RPMI7951 (cell line): ENCODE measurements around the gene DUSP10. TPM values are rescaled to one million over a fixed set of nuclear protein-coding genes. Genes with fewer than 3 reads are reported as not detected.

Source experiments
- DNase-seq: peaks from one replicate; pipeline ENCODE4 v3.0.0-alpha.2; 2012; ENCODE audit warnings: low read depth
- total RNA-seq: library from RNA; depleted of rRNA; stranded (reverse); fragments of >200 nt; shearing (Covaris generic); gene quantifications from 2 replicates; pipeline ENCODE4 v1.2.3, GENCODE V29; 2014

The DUSP10 gene
- total RNA-seq, 1 experiment from 2014 or later: 35.1 TPM

DNA sequence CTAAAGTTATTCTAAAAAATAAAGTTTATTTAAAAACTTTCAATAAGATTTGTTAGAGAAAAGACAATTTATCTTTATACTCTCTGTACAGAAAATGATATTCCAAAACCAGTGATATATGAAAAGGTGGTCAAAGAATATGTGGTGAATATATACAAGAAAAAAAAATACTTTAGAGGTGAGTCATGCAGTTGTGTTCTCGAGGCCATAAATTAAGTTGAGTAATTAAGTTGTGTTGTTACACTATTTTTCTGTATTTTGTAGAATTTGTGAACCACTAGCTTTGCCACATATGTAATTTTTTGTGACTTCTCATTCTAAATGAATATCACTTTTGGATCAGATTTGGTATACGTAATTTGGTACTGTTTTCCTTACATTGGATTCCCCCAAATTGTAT, 23.6 kb upstream of the DUSP10 start:
- peak; percentile 37 for DNase-seq

DNA sequence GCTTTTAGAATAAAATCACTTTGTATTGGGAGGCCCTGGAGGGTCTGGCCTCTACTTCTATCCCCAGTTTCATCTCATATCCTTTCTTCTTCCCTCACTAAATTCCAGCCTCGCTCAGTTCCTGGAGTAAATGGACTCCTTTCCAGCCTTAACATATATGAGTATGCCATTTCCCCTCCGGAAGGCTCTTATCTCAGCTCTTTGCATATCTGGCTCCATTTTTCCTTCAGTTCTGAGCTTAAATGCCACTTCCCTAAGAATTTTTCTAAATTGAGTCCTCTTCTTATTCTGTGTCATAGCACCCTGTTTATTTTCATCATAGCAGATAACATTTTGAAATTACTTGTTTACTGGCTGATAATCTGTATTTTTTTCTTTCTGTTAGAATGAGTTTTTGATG, 20.2 kb upstream of the DUSP10 start:
- DNase-seq: no peak

DNA sequence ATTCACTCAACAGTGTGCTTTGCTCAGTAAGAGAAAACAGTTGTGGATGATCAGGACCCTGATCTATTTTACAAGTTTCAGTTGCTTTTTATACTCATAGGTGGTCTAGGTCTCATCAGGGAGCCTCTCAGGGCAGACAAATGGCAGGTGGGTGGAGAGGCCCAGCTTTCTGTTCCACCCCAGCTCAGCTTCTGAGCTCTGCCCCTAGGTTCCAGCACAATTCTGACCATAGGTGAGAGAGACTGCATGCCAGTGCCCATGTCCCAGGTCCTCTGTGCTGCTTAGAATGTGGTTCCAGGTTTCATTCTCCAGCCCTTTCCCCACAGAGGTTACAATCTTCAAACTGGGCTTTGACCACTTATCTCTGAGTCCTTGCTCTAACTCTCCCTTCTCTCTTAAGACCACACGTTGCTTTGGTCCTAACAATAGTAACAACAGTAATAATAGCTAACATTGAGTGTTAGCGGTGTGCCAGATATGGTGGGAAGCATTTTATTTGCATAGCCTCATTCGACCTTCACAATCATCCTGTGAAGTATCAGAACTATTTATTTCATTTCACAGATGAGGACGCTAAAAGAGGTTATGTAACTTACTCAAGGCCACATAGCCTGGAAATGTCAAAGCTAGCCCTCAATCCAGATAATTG, 19.6 kb upstream of the DUSP10 start:
- no peak for DNase-seq

DNA sequence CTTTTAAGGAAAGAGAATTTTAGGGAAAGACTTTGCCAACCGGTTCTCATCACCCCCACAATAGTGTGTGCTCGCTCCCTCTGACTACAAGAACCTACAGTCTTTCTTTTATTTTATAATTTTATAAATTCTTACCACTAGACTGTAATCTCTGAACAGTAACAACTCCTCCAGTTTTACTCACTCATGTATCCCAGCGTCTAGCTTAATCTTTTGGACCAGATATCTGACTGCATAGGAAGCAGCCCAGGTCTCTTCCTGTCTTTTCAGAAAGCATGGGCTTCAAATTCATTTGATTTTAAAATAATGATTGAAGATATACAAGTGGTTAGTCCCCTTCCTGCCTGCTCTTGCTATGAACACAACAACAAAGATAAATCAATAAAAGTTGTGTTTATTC, 19.0 kb upstream of the DUSP10 start:
- no peak for DNase-seq

DNA sequence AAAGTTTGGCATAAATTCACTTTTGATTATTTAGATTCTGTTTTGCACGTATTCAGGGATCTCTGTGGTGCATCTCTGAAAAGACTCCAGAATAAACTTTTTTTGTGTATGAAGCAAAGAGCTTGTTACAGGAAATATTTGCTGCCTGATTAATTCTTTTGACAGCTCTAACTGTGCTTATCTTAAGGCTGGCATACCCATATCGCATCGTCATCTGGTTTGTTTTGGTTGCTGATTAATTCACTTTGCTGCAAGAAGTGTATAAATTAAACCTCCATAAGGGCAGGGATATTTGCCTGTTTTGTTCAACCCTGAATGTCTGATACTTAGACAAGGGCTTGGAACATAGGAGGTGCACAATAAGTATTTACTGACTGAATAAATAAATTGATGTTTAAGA, 17.5 kb upstream of the DUSP10 start:
- DNase-seq: no peak

DNA sequence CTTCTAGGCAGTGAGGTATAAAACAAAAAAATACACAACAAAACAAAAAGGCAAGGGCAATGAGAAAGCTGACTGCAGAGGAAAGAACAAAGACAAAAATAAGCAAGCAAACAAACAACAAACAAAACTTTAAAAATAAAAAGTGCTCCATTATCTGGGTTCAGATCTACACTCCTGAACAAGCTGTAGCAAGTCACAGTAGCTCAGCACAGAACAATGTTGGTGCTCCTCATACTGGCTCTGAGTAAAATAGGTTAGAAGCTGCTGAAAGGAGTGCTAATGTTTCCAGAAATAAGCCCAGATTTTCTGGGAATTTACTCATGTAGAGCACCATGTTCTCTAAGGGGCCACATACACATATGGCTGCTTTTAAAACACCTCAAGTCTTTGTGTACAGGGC, 16.6 kb upstream of the DUSP10 start:
- DNase-seq: no peak

DNA sequence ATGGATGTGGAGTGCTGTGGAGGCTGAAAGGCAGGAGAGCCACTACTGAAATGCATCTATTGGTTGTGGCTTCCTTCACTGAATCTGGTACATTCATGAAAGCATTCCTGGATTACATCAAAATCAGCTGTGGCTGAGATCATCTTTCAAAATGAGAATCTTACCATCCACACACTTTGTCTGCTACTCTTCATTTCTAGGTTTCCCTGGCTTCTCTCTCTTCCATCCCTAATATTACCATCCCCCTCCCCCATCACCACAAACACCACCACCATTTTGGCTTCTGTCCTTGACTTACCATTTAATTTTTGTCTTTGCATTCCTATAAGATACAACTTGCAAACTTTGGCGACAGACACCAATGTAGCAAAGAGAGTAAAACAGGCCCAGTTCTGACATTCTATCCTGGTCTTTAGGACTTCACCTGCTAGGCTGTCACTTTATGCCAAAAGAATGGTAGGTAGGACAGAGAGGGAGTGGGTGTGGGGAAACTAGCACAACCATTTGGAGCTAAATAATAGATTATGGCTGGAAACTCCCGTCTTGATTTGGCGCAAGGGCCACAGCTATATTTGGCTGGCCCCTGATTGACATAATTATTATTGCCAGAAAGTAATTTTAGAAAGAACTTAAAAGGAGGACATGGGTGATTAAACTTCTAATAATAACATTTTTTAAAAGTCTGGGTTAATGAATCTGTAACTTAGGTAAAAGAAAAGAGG, 15.1 kb upstream of the DUSP10 start:
- DNase-seq: no peak

DNA sequence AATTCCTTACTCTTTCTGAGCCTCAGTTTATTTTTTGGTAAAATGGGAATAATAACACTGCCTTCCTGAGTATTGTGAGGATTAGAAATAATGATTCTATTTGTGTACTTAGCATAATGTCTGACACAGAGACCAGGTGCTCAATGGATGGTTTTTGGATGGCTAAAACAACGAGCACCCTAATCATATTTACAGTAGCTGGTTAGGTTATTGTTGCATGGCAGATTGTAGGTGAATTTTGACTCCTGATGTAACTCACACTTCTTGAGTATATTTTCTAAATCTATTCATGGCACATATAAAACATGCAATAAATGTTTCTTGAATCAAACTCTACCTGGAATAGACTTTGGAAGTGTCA, 11.9 kb upstream of the DUSP10 start:
- no peak for DNase-seq

DNA sequence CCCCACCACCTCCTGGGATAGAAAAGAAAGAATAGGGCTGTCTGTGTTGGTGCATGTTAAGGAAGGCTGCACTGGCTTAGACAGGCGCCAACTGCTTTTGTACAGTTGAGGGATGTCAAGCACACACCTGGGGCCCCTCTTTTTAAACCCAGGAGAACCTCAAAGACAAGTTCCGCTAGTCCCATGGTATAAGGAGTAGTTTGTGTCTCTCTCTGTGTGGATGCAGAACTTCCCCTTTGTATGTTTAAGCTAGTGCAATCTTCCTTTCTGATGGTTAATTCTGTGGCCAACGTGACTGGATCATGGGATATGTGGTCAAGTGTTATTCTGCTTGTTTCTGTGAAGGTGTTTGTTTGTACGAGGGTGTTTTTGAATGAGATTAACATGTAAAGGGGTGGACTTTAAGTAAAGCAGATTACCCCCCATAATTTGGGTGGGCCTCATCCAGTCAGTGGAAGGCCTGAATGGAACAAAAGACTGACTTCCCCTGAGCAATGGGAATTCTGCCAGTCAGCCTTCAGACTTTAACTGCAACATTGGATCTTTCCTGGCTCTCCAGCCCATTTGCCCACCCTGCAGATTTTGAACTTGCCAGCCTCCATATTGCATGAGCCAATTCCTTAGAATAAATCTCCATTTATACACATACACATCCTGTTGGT, 9.5 kb upstream of the DUSP10 start:
- no peak for DNase-seq

DNA sequence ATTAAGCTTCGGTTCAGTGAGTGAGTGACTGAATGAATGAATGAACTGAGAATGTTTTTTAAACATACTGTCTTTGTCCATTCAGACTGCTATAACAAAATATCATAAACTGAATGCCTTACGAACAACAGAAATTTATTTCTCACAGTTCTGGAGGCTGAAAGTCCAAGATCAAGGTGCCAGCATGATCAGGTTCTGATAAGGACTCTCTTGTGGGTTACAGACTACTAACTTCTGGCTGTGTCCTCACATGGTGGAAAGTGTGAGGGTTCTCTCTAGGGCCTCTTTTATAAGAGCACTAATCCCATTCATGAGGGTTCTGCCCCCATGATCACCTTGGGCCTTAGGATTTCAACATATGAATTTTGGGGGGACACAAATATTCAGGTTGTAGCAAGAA, 7.1 kb upstream of the DUSP10 start:
- DNase-seq: no peak

DNA sequence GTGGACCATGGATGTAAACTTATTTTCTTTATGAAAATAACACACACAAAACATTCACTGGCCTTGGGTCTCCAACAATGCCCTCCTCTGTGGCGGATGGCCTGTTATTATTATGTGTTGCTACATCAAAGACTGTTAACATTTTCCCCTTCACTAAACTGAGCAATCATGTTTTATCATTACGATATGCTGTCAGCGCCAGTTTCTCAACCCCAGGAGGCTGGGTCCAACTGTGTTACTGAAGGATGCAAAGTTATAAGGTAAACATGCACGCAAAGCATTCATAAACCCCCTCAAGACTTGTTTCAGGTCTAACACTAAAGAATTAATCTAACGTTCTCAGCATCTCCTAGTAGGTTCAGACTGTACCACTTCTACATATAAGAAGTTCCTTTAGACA, 6.0 kb upstream of the DUSP10 start:
- no peak for DNase-seq

DNA sequence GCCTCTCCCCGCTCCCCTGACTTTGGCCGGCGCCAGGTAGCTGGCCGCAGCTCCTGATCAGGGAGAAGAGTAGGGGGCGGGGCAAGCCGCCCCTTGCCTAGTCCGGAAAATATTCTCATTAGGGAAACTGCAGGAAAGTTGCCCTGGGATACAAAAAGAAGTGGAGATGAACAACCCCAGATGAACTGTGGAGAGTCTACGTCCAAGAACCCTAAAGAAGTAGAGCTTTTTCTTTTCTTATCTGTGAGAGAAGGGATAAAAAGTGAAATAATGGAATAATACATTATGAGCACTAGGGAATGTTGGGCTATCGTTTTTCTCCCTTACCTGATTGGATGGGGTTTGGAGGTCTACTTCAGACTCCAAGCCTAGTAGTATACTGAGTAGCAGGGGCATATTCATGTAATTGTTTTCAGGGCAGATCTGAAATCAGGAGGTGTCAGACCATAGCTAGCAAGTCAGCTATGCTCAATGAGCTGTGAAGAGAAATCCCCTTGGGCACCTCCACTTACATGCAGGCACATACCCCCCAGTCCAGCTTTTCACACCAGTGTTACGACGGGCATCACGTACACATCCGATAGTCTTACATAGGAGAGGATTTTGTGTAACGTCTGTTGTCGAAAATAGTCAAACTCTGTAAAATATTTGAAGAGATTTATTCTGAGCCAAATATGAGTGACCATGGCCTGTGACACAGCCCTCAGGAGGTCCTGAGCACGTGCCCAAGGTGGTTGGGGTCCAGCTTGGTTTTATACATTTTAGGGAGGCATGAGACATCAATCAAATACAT, 1.7 kb upstream of the DUSP10 start:
- DNase-seq: no peak

DNA sequence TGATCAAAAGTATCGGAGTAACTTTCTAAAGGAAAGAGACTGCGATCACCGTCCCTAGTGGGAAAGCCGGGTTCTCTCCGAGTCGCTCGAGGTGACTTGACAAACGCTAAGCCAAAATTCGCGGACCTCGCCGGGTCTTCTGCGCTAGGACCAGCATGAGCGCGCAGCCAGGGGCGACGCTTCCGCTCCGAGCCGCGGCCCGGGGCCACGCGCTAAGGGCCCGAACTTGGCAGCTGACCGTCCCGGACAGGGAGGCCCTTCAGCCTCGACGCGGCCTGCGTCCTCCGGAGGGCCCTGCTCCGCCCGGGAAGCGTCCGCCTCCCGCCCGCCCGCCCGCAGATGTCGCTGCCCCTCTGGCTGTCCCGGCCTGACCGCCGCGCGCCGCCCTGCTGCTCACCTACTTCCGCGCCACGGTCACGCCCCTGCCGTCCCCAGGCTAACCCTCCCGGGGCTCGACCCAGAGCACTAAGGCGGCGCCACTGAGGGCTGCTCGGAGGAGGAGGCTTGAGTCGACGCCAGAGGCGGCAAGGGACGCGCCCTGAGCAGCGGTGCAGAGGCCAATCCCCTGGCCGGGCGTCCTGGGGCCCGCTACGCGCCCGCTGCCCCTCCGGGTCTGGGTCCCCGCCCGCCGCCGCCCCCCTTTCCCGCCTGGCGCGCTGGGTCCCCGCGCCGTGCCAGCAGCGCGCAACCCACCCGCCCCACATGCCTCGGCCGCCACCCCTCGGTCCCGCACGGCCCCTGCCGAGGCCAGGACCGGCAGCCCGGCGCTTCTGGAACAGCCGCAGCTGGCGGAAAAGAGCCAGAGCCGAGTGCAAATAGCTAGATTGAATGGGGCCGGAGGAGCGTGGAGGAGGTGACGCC, 896 bp upstream of the DUSP10 start:
- DNase-seq: peak; percentile 79

DNA sequence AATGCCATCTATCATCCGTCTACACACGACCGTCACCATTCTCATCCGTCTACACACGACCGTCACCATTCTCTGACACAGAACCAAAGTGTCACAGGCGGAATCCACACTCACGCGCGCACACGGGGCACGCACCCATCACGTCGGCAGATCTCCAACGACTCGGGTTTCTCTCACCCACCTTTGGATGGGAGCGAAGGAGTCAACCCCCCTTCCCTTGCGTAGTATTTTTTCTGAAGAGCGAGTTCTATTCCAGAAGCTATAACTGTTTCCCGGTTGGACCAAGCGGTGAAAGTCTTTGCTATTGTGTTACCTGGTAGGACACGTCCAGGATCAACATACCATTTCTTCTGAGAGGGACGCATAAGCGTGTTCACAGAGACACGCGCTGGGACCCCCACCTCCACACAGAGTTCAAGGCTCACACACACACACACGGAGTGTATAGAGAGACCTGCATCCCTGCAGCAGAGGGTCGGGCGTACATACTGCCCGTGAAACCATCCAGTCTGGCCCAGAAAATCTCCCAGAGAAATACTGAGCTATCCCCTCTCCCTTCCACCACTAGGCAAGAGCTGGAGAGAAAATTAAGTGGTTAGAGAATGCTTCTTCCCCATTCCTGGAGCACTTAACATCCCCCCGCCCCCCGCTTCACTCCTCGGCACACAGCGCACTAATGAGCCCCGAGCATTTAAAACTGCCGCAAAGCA, 741 bp downstream of the DUSP10 start:
- peak; percentile 42 for DNase-seq

DNA sequence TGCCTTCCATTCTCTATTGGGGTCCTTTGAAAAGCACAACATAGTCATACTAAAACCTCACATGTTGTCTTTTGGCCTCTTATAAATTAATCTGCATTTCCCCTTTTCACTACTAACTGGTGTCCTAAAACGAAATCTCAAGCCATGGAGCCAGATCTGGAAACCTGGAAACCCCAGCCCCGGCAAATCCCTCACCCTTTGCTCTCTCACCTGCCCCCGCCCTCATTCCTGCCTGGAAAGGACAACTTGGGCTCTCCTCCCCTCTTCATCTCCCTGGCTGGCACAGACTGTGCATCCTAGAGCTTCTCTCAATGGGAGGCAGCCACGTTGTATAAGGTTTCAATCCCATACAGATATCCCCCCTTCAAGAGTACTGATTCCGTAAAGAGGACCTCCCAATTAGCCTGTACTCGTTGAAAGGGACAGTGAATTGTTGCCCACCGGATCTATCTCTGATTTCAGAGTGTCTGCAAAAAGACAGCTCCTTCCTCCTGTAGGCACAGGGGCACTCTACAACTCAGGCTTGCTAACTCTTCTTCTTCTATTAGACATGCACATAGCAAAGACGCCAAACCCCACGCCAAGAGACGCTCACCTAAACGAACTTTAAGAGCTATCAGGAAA, 1.4 kb downstream of the DUSP10 start:
- DNase-seq: no peak

DNA sequence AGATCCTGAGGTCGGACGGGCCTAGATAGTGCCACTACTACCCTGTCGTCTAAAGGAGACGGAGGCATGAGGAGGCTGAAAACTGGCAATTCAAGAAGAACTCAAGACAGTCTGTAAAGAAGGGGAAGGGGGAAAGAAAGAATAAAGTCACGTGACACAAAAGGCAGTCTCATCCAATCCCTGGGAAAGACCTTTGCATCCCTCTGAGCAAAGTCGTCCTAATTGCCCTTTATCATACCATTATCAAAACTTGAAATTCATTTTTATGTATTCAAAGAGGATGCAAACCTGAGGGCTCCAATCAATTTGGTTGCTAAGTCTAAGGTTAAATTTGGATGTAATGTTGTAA, 2.2 kb downstream of the DUSP10 start:
- DNase-seq: no peak

DNA sequence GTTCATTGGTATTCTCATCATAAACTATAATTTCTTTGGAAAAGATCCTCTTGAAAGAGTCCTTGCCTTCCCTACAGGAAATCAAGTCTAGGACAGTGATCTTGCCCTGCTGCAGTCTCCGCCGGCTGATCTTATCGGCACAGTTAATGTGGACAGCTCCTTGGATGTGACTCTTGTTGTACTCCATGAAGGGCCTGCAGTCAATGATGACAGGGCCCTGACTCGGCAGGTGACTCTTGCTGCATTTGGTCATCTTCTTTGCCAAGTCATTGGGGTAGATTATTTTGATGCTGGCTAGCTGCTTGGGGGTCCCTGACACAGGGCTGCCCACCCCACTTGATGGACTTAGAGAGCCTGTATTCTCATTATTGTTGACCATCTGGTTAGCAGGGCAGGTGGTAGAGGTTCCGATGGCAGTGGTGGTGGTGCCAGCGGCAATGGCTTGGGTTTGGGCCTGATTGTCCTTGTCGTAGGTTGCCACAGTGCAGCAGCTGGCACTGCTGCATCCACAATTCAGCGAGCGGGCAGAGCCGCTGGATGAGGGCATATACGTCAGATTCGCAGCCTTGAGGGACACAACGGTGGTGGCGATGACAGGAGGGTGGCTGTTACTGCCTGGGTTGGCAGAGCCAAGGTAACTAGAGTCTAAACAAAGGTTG, 2.7 kb downstream of the DUSP10 start:
- DNase-seq: no peak

DNA sequence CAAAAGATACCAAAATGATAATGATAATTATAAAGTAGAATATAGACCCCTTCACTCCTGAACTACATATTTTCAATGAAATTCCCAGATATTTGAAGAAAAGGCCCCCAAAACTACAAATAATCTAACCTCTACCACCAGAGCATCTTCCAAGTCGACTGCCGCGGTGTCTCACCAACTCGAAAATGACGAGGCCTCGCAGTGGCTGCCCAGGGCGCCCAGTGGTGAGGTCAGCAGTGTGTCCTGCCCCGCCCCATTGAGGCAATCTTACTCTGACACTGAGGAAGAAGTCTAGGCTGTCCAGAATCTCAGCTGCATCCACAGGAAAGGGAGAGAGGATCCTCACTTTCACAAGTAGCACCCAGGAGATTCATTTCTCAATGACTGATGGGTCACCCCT, 5.2 kb downstream of the DUSP10 start:
- DNase-seq: no peak

DNA sequence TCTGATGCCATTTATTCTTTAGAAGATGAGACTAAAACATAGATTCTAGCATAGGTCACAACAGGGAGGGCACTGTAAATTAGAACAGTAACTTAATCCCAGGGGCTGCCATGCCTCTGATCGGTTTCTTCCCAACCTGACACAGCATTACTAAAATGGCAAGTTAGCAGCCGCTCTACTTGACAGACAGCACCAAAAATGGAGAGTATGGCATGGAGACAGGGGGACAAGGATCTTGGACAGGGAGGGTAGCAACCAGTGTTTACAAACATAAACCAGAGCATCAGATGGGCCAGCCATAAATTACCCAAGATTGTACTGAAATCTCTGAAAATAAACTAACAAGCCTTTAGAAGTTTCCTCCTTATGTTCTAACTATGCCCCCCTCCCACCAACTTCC, 5.9 kb downstream of the DUSP10 start:
- no peak for DNase-seq

DNA sequence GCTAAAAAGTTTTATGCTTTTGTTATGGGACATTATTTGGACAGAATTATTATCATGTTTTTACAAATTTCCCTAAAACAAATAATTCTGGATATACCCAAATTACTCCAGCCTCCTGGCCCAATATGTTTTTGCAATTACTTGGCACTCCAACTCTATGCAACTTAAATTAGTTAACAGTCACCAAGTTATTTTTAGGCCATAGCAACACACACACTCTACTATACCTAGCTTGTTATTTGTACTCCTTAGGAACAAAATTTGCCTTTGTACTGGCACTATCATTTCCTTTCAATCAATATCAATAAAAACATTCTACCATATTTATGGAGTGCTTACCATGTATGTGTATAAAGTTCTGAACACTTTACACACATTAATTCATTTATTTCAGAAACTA, 7.7 kb downstream of the DUSP10 start:
- no peak for DNase-seq
